AG09309 (cell line): ENCODE results near the gene ZPR1.

ENCODE experiments used
- DNase-seq: peaks from one replicate; pipeline ENCODE4 v3.0.0-alpha.2; 2010; ENCODE audit warnings: low read depth
- H3K4me3 ChIP-seq: 2 replicates; pipeline ENCODE4 v1.5.1; 2011; ENCODE audit warnings: mild to moderate bottlenecking, low read depth, low read length, moderate library complexity; ENCODE audit not compliant: control insufficient read depth
- TF ChIP-seq, protein P1 (sequence below): IDR thresholded peaks from 2 replicates; pipeline ENCODE4 v1.5.1; 2011; ENCODE audit warnings: mild to moderate bottlenecking, low read depth, low read length, inconsistent platforms; ENCODE audit not compliant: insufficient read depth, control insufficient read depth; ENCODE audit errors: missing control alignments

Gene ZPR1

DNA sequence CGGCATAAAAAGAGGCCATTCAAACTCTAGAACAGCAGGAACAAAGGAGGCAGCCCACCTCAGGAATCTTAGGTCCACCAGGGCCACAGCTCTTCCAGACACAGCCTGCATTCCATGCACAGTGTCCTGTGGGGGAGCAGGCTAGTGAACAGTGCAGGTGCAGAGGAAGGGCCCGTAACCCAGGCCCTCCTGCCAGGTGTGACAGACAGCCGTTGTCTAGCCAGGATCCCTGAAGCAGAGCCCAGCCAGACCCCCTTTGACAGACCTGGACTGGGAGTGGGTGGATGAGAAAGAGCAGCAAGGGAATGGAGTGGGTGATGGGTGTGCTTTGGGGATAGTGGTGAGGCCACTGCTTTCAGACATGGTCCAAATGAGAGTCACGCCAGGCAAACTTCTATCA lies 1.2 kb upstream of the ZPR1 start:
- TF ChIP-seq, protein P1, sequence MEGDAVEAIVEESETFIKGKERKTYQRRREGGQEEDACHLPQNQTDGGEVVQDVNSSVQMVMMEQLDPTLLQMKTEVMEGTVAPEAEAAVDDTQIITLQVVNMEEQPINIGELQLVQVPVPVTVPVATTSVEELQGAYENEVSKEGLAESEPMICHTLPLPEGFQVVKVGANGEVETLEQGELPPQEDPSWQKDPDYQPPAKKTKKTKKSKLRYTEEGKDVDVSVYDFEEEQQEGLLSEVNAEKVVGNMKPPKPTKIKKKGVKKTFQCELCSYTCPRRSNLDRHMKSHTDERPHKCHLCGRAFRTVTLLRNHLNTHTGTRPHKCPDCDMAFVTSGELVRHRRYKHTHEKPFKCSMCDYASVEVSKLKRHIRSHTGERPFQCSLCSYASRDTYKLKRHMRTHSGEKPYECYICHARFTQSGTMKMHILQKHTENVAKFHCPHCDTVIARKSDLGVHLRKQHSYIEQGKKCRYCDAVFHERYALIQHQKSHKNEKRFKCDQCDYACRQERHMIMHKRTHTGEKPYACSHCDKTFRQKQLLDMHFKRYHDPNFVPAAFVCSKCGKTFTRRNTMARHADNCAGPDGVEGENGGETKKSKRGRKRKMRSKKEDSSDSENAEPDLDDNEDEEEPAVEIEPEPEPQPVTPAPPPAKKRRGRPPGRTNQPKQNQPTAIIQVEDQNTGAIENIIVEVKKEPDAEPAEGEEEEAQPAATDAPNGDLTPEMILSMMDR = no peak
- no peak for DNase-seq

DNA sequence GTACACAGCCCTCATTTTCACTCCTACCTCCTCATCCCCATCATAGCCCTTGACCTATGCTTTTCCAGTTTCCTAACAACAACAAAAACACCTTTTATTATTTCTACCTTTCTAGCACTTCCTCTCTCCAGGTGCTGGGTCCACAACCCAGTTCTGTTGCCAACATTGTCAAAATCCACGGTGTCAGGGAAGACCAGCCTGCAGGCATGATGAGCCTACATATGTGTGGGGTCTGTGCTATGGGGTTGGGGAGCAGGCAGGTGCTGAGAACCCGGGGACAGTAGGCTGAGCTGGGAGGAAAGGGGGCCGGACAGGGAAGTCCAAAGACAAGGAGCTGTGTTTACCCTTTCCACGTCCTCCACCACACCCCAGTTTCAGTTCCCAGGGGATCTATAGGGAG lies 711 bp upstream of the ZPR1 start:
- TF ChIP-seq, protein P1 = no peak
- peak overlapping the region; percentile 56 for H3K4me3 ChIP-seq
- no peak for DNase-seq

More for the DNA sequence above, 1.2 kb upstream of the ZPR1 start:
- no peak overlapping the region for H3K4me3 ChIP-seq

DNA sequence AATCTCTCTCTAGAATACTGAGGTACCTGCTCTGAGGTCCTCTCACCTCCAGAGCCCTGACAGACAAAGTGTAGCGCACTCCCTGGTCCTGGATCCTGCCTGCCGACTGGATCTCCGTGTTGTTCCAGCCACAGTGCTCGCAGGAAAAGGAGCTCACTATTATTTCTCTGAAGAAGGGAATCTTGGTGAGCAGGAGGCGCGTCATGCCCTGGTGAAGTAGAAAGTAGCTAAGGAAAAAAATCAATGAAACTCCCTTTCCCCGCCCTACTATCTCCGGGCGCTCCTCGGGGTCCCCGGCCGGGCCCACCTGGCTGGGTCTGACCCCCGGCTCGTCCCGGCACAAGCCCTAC lies 412 bp downstream of the ZPR1 start:
- H3K4me3 ChIP-seq = peak overlapping the region; percentile 56
- DNase-seq = no peak
- TF ChIP-seq, protein P1 = no peak

DNA sequence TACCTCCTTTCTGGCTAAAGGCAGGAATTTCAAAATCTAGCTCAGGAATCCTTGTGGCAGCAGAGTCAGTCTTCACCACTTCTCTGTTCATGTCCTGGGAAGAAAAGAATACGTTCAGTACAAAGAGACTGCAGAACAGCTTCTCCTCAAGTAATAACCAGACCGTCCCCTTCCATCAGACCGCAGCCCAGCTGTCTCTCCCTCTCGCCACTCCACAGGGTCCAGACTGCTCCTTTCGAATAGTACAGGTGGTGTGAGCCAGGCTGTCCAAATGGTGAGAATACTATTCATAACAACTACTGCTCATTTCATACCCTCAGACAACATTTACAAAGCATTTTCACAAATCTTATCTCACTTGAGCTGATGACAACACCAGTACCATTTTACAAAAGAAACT lies 857 bp downstream of the ZPR1 start:
- no peak for DNase-seq
- H3K4me3 ChIP-seq = peak overlapping the region; percentile 56
- TF ChIP-seq, protein P1 = no peak

DNA sequence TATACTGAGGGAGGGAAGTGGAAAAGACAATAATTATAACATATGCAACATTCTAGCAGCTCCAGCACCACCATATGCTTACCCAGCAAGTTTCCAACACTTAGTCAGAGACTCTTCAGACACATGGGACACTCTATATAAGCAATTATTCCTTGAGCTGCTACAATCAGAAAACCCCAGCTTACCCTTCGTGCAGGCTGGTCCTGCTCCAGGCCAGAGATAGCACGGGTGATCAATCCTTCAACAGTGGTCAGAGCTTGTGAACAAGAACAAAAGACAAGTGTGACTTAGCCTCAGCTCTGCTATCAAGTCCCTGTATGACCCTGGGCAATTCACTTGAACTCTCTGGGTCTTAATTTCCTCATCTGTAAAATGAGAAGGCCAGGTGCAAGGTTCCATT lies 1.5 kb downstream of the ZPR1 start:
- no peak overlapping the region for H3K4me3 ChIP-seq
- no peak for DNase-seq
- TF ChIP-seq, protein P1 = no peak

DNA sequence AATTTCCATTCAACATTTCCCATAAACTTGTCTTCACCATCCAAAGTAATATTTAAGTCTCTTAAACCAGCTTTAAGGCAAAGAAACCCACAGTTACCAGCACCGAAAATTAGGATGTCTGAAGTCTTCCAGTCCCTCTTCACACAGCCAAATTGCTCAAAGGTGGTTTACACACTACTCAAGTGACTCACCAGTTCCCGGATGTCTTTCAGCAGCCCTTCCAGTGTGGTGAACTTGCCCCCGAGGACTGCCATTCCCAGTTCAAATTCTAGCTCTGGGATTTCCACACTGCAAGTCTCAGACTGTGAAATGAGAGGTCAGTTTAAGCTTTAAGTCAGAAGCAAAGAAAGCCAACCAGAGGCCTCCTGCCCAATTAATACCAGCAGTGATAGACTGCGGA lies 5.1 kb downstream of the ZPR1 start:
- no peak overlapping the region for H3K4me3 ChIP-seq
- TF ChIP-seq, protein P1 = no peak
- peak; percentile 38 for DNase-seq

DNA sequence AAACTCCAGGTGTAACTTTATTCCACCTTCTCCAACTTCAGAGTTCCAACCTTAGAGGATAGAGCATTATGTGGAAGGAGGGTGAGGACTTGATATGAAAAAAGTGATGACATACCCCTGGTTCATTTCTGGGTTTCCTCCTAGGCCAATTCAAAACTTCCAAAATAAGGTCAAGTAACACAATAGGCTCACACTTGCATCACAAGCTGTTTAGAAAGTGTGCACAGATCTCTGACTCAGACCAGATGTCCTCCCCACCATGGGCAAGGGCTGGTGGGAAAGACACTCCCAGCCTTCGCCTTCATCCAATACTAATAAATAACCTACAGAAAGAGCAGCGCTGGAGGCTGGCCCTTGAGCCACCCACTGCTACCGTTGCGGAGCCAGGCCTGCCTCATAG lies 9.3 kb downstream of the ZPR1 start:
- TF ChIP-seq, protein P1 = no peak
- no peak for DNase-seq
- H3K4me3 ChIP-seq = no peak overlapping the region
